Spleen (tissue), 13 donors: ENCODE measurements around the gene SLC25A3. TPM values are rescaled to one million over a fixed set of nuclear protein-coding genes. Genes with fewer than 3 reads are reported as not detected.
A peak's percentile ranks its signal among the peaks of the same experiment; 100 is the strongest.

ENCODE experiments used
- DNase-seq: peaks from one replicate; pipeline ENCODE4 v3.0.0-alpha.2; 2020
- H3K27ac ChIP-seq, 8 donors: fragments of 200-600 bp; sonication (generic) in 7 of 8; 1 replicate in 4 of 8; 2 replicates in 4 of 8; pipeline versions ENCODE4 v1.5.0 to v1.8.0; 2016 to 2021; ENCODE audit warnings: inconsistent platforms in 4 of 8, mild to moderate bottlenecking in 4 of 8, moderate library complexity in 1 of 8
- H3K27me3 ChIP-seq, 7 donors: fragments of 200-600 bp; sonication (generic) in 6 of 7; replicated peaks in 1 of 7; 1 replicate in 4 of 7; 2 replicates in 3 of 7; pipeline versions ENCODE4 v1.5.0 to v1.8.0; 2016 to 2021; ENCODE audit warnings: inconsistent platforms in 3 of 7, mild to moderate bottlenecking in 1 of 7
- H3K36me3 ChIP-seq, 6 donors: fragments of 200-600 bp; sonication (generic) in 5 of 6; 1 replicate in 4 of 6; 2 replicates in 2 of 6; pipeline versions ENCODE4 v1.5.0 to v1.8.0; 2016 to 2021; ENCODE audit warnings: inconsistent platforms in 2 of 6
- H3K4me1 ChIP-seq, 6 donors: fragments of 200-600 bp; sonication (generic) in 5 of 6; 1 replicate in 3 of 6; 2 replicates in 3 of 6; pipeline versions ENCODE4 v1.5.0 to v1.8.0; 2016 to 2021; ENCODE audit warnings: inconsistent platforms in 3 of 6
- H3K4me3 ChIP-seq, 8 donors: fragments of 200-600 bp; sonication (generic) in 7 of 8; 1 replicate in 4 of 8; 2 replicates in 4 of 8; pipeline versions ENCODE4 v1.5.0 to v1.8.0; 2016 to 2021; ENCODE audit warnings: inconsistent platforms in 4 of 8, mild to moderate bottlenecking in 4 of 8, moderate library complexity in 2 of 8
- H3K9me3 ChIP-seq, 8 donors: fragments of 200-600 bp; sonication (generic) in 7 of 8; 1 replicate in 4 of 8; 2 replicates in 4 of 8; pipeline versions ENCODE4 v1.5.0 to v1.8.0; 2016 to 2021; ENCODE audit warnings: inconsistent platforms in 4 of 8
- POLR2A ChIP-seq, 3 donors: fragments of 450-650 bp; IDR thresholded peaks; one replicate each; pipeline ENCODE4 v1.5.1; 2017; ENCODE audit warnings: antibody characterized with exemption in 3 of 3, mild to moderate bottlenecking in 1 of 3
- POLR2AphosphoS5 ChIP-seq, 3 donors: sonication (generic); formaldehyde crosslinking; IDR thresholded peaks; one replicate each; pipeline ENCODE4 v1.5.1; 2017; ENCODE audit warnings: antibody characterized with exemption in 3 of 3
- WGBS, 5 donors: extraction: QIAGEN DNeasy Blood & Tissue Kit in 3 of 5; methylation state at CpG; one replicate each; pipeline versions ENCODE4 v1.1.5 to v1.1.7; 2013 to 2018; 5-methylcytosine and 5-hydroxymethylcytosine counted together
- intact Hi-C: fragments of 100-400 bp; cut with DNase I; formaldehyde crosslinking; loops from one replicate; pipeline ENCODE4 v1.15.0; 2023; ENCODE audit warnings: low total_unique reads
- long read RNA-seq, 2 donors: transcript quantifications; one replicate each; lab custom pipeline, GENCODE V29; 2026
- polyA plus RNA-seq, 3 donors: library from polyadenylated mRNA; stranded (reverse); fragments of 200-250 nt; gene quantifications; one replicate each; pipeline ENCODE4 v1.2.1, GENCODE V29; 2013
- total RNA-seq, 7 donors: library from RNA; depleted of rRNA in 3 of 7; stranded (reverse); fragments of >200 nt in 3 of 7; fragmentation: NEBNext Ultra II Directional in 4 of 7; extraction: Animal tissue kit (Norgen Biotek cat#: 25700) in 4 of 7; gene quantifications; one replicate each; pipeline versions ENCODE4 v1.1.0 to v1.2.1, GENCODE V29; 2016 to 2021
- TF ChIP-seq, protein P1 (sequence below), 11 experiments: fragments of 200-600 bp in 7 of 11; fragments of 450-650 bp in 4 of 11; sonication (generic) in 4 of 11; IDR thresholded peaks in 8 of 11; conservative IDR thresholded peaks in 3 of 11; 1 replicate in 7 of 11; 2 replicates in 4 of 11; pipeline versions ENCODE4 v1.4.0 to v1.8.0; 2016 to 2021; ENCODE audit warnings: antibody characterized with exemption in 11 of 11, inconsistent platforms in 4 of 11, mild to moderate bottlenecking in 1 of 11
- donor health status: healthy with polysubstance abuse.
- donor health status: DM: no; HTN: no; CAD: no; lungs with moderate emphysema.
- donor health status: DM: no; HTN: no; CAD: no.
- donor health status: Bipolar disorder and iron deficiency.
- donor health status: healthy.
- donor health status: DM: no; HTN: no; CAD: no.
- donor health status: DM: yes; HTN: yes; CAD: no.

Gene SLC25A3
- total RNA-seq (100 to 1,000 TPM; 265 to 443 (median 310) TPM), polyA plus RNA-seq (100 to 1,000 TPM; 246 to 261 (median 259) TPM)
- long read RNA-seq, donor 1, full-length matches to known transcripts = 203 of 293 reads
- long read RNA-seq, donor 1, partial matches to known transcripts = 73 of 293 reads
- long read RNA-seq, donor 1, other reads (novel, unspliced or antisense) = 17 of 293 reads
- long read RNA-seq, donor 2, full-length matches to known transcripts = 146 of 187 reads
- long read RNA-seq, donor 2, partial matches to known transcripts = 35 of 187 reads
- long read RNA-seq, donor 2, other reads (novel, unspliced or antisense) = 6 of 187 reads

DNA sequence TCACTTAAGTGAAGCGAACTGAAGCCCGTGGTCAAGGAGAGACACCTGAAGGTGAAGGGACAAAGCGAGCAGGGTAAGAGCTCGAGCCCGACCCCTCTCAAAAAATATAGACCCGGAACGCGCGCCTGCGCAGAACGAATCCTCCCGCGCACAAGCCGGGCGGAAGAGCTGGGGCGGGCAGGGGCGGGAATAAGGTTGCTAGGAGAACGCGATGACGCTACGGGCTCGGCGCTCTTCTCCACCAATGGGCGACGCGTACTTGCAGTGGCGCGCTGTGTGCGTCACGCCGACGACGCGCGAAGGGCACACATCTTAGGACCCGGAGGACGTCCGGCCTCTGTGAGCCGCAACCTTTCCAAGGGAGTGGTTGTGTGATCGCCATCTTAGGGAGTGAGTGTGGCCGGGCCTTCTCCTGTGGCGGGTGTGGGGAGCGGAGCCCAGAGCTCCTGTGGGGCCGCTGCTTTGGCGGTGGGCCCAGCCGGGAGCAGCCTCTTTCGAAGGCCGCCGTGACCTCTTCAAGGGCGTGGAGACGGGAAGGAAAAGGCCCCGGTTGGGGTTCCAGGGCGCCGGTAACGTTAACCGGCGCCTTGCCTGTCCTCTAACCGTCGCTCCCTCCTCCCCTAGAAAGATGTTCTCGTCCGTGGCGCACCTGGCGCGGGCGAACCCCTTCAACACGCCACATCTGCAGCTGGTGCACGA is at the start of gene SLC25A3:
Gene SLC25A3 (plus strand): TSS at position 336 of the 699 bp plus-strand sequence. CDS start 293 bp downstream, at position 629.
- intact Hi-C loops = loop anchor here (5.0 kb wide), 1 partner anchor 54 kb away; the partner anchor contains the start of gene APAF1

DNA sequence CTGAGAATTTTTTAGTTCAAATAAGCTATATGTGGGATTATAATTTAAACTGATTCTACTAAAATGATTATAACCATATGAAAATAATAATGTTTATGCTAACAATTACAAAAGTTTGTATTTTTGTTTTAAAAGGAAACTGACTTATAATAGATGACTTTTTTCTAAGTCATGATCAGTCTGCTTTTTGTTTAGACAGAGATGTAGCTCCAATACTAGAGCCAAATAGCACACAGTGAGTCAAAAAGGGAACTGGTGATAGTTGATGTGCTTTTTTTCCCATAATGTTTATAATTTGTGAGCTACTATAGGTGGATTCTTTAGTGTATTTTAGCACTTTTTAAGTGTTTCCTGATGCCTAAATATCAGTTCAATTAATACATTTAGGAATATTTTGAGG is 49.8 kb upstream of the SLC25A3 start:
- Histone ChIP-seq H3K36me3 (peaks cover 3 to 100% (median 59%) of the 10 kb centered on the region in 6 donors), H3K9me3 (no peaks in the 10 kb centered on the region), H3K4me1 (no peaks in the 10 kb centered on the region), H3K27ac (no peak overlapping the region), H3K27me3 (no peaks in the 10 kb centered on the region), H3K4me3 (no peak overlapping the region)
- DNase-seq = no peak
- TF ChIP-seq POLR2A (IDR thresholded peaks at IDR 0.05) (no peak), POLR2AphosphoS5 (IDR thresholded peaks at IDR 0.05) (no peak)
- TF ChIP-seq, protein P1, sequence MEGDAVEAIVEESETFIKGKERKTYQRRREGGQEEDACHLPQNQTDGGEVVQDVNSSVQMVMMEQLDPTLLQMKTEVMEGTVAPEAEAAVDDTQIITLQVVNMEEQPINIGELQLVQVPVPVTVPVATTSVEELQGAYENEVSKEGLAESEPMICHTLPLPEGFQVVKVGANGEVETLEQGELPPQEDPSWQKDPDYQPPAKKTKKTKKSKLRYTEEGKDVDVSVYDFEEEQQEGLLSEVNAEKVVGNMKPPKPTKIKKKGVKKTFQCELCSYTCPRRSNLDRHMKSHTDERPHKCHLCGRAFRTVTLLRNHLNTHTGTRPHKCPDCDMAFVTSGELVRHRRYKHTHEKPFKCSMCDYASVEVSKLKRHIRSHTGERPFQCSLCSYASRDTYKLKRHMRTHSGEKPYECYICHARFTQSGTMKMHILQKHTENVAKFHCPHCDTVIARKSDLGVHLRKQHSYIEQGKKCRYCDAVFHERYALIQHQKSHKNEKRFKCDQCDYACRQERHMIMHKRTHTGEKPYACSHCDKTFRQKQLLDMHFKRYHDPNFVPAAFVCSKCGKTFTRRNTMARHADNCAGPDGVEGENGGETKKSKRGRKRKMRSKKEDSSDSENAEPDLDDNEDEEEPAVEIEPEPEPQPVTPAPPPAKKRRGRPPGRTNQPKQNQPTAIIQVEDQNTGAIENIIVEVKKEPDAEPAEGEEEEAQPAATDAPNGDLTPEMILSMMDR (IDR thresholded peaks at IDR 0.05 in 8 of 11, conservative IDR thresholded peaks at IDR 0.05 in 3 of 11) = no peak
- intact Hi-C loops = no loop called here

More for the DNA sequence above, at the start of gene SLC25A3:
- Histone ChIP-seq H3K27ac (peak within 1 kb of the TSS; percentile 98 to 100 (median 98)), H3K4me1 (peaks cover 12 to 51% (median 34%) of the 10 kb centered on the region in 6 donors), H3K36me3 (peaks cover 0 to 33% (median 17%) of the 10 kb centered on the region in 6 donors), H3K27me3 (no peaks in the 10 kb centered on the region), H3K9me3 (no peaks in the 10 kb centered on the region), H3K4me3 (peak within 1 kb of the TSS; percentile 74 to 93 (median 85))
- DNase-seq = peak; percentile 98
- TF ChIP-seq POLR2AphosphoS5 (IDR thresholded peaks at IDR 0.05) (peak; percentile 100), POLR2A (IDR thresholded peaks at IDR 0.05) (peak; percentile 65 to 97 (median 95))
- TF ChIP-seq, protein P1 (IDR thresholded peaks at IDR 0.05 in 8 of 11, conservative IDR thresholded peaks at IDR 0.05 in 3 of 11) = peak in 2 of 11 experiments; percentile 13 to 27
- WGBS, 5 donors = 0% methylated on average over 53 to 67 of the region's 67 CpGs

DNA sequence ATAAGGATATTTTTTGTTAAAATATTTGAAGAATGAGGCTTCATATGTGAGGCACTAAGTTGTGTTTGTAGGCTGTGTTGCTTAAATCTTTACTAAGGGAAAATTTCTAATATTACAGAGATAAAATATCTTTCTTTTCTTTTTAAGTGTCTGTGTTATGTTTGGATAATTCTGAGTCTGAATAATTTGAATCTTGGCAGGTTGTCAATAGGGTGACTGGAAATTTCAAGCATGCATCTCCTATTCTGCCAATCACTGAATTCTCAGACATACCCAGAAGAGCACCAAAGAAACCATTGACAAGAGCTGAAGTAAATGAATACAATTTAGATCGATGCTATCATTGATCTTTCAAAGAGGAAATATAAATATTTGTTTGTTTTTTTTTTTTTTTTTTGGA is 48.7 kb upstream of the SLC25A3 start:
- no peaks in the 10 kb centered on the region for H3K4me1 ChIP-seq
- peaks cover 3 to 100% (median 57%) of the 10 kb centered on the region in 6 donors for H3K36me3 ChIP-seq
- WGBS, 5 donors = 92 to 100% (median 95%) methylated on average over 1 of the region's 1 CpG
- H3K9me3 ChIP-seq = no peaks in the 10 kb centered on the region
- TF ChIP-seq, protein P1 (IDR thresholded peaks at IDR 0.05 in 8 of 11, conservative IDR thresholded peaks at IDR 0.05 in 3 of 11) = no peak
- no peak for TF ChIP-seq POLR2A (IDR thresholded peaks at IDR 0.05)
- H3K27me3 ChIP-seq = no peaks in the 10 kb centered on the region
- H3K27ac ChIP-seq = no peak overlapping the region
- intact Hi-C loops = no loop called here
- DNase-seq = no peak
- H3K4me3 ChIP-seq = no peak overlapping the region
